ENCODE data around the gene WDR89.

Gene WDR89

GRCh38 chr14:63641473-63642228 lies at the start of gene WDR89:
TSS of gene WDR89 (minus strand) at chr14:63641871. CDS start at chr14:63599942, 41,929 bp downstream.
- Histone ChIP-seq H3K9ac (ENCODE audit: low read depth in 1 of 2, low read length in 2 of 2) (peak within 1 kb of the TSS; percentile 83 to 98), H3K27ac (ENCODE audit: low read depth in 2 of 2, low read length in 2 of 2) (peak within 1 kb of the TSS; percentile 96 to 98), H3K36me3 (ENCODE audit: control insufficient read depth in 2 of 2, insufficient read depth in 2 of 2, low read length in 2 of 2) (peaks cover 0 to 2% of the 10 kb centered on the region in 2 donors), H3K4me3 (ENCODE audit: low read length in 2 of 2) (peak within 1 kb of the TSS; percentile 88 to 99), H3K9me3 (ENCODE audit: control insufficient read depth in 2 of 2, low read length in 2 of 2) (no peaks in the 10 kb centered on the region), H3K27me3 (ENCODE audit: control insufficient read depth in 2 of 2, insufficient read depth in 2 of 2, low read length in 2 of 2) (no peaks in the 10 kb centered on the region), H3K4me1 (ENCODE audit: control insufficient read depth in 2 of 2, insufficient read depth in 2 of 2, low read length in 2 of 2) (peaks cover 2 to 5% of the 10 kb centered on the region in 2 donors)

GRCh38 chr14:63689132-63689531 lies 47.5 kb upstream of the WDR89 start:
- Histone ChIP-seq H3K4me1 (ENCODE audit: control insufficient read depth in 2 of 2, insufficient read depth in 2 of 2, low read length in 2 of 2) (no peaks in the 10 kb centered on the region), H3K9me3 (ENCODE audit: control insufficient read depth in 2 of 2, low read length in 2 of 2) (no peaks in the 10 kb centered on the region), H3K36me3 (ENCODE audit: control insufficient read depth in 2 of 2, insufficient read depth in 2 of 2, low read length in 2 of 2) (peaks cover 0 to 5% of the 10 kb centered on the region in 2 donors), H3K27ac (ENCODE audit: low read depth in 2 of 2, low read length in 2 of 2) (no peak overlapping the region), H3K27me3 (ENCODE audit: control insufficient read depth in 2 of 2, insufficient read depth in 2 of 2, low read length in 2 of 2) (no peaks in the 10 kb centered on the region), H3K4me3 (ENCODE audit: low read length in 2 of 2) (no peak overlapping the region), H3K9ac (ENCODE audit: low read depth in 1 of 2, low read length in 2 of 2) (no peak overlapping the region)

GRCh38 chr14:63686926-63687325 lies 45.3 kb upstream of the WDR89 start:
- H3K36me3 ChIP-seq (ENCODE audit: control insufficient read depth in 2 of 2, insufficient read depth in 2 of 2, low read length in 2 of 2): peaks cover 0 to 5% of the 10 kb centered on the region in 2 donors
- H3K4me3 ChIP-seq (ENCODE audit: low read length in 2 of 2): no peak overlapping the region
- H3K9me3 ChIP-seq (ENCODE audit: control insufficient read depth in 2 of 2, low read length in 2 of 2): no peaks in the 10 kb centered on the region
- H3K4me1 ChIP-seq (ENCODE audit: control insufficient read depth in 2 of 2, insufficient read depth in 2 of 2, low read length in 2 of 2): no peaks in the 10 kb centered on the region
- no peak overlapping the region for H3K27ac ChIP-seq (ENCODE audit: low read depth in 2 of 2, low read length in 2 of 2)
- no peaks in the 10 kb centered on the region for H3K27me3 ChIP-seq (ENCODE audit: control insufficient read depth in 2 of 2, insufficient read depth in 2 of 2, low read length in 2 of 2)
- no peak overlapping the region for H3K9ac ChIP-seq (ENCODE audit: low read depth in 1 of 2, low read length in 2 of 2)

- no peak overlapping the region for H3K27ac ChIP-seq (ENCODE audit: low read depth in 2 of 2, low read length in 2 of 2)
- peaks cover 0 to 5% of the 10 kb centered on the region in 2 donors for H3K36me3 ChIP-seq (ENCODE audit: control insufficient read depth in 2 of 2, insufficient read depth in 2 of 2, low read length in 2 of 2)
- H3K9me3 ChIP-seq (ENCODE audit: control insufficient read depth in 2 of 2, low read length in 2 of 2): no peaks in the 10 kb centered on the region
- no peak overlapping the region for H3K4me3 ChIP-seq (ENCODE audit: low read length in 2 of 2)
- no peaks in the 10 kb centered on the region for H3K27me3 ChIP-seq (ENCODE audit: control insufficient read depth in 2 of 2, insufficient read depth in 2 of 2, low read length in 2 of 2)
- no peaks in the 10 kb centered on the region for H3K4me1 ChIP-seq (ENCODE audit: control insufficient read depth in 2 of 2, insufficient read depth in 2 of 2, low read length in 2 of 2)
- no peak overlapping the region for H3K9ac ChIP-seq (ENCODE audit: low read depth in 1 of 2, low read length in 2 of 2)
Observed at GRCh38 chr14:63685401-63685800, 43.7 kb upstream of the WDR89 start.

GRCh38 chr14:63682727-63683593 lies 41.3 kb upstream of the WDR89 start:
- Histone ChIP-seq H3K27ac (ENCODE audit: low read depth in 2 of 2, low read length in 2 of 2) (no peak overlapping the region), H3K36me3 (ENCODE audit: control insufficient read depth in 2 of 2, insufficient read depth in 2 of 2, low read length in 2 of 2) (peaks cover 0 to 5% of the 10 kb centered on the region in 2 donors), H3K9ac (ENCODE audit: low read depth in 1 of 2, low read length in 2 of 2) (no peak overlapping the region), H3K4me1 (ENCODE audit: control insufficient read depth in 2 of 2, insufficient read depth in 2 of 2, low read length in 2 of 2) (peaks cover 0 to 3% of the 10 kb centered on the region in 2 donors), H3K9me3 (ENCODE audit: control insufficient read depth in 2 of 2, low read length in 2 of 2) (no peaks in the 10 kb centered on the region), H3K27me3 (ENCODE audit: control insufficient read depth in 2 of 2, insufficient read depth in 2 of 2, low read length in 2 of 2) (no peaks in the 10 kb centered on the region), H3K4me3 (ENCODE audit: low read length in 2 of 2) (no peak overlapping the region)

GRCh38 chr14:63678536-63678935 lies 36.9 kb upstream of the WDR89 start:
- H3K9ac ChIP-seq (ENCODE audit: low read depth in 1 of 2, low read length in 2 of 2): no peak overlapping the region
- H3K4me3 ChIP-seq (ENCODE audit: low read length in 2 of 2): no peak overlapping the region
- H3K36me3 ChIP-seq (ENCODE audit: control insufficient read depth in 2 of 2, insufficient read depth in 2 of 2, low read length in 2 of 2): no peaks in the 10 kb centered on the region
- H3K4me1 ChIP-seq (ENCODE audit: control insufficient read depth in 2 of 2, insufficient read depth in 2 of 2, low read length in 2 of 2): peaks cover 0 to 5% of the 10 kb centered on the region in 2 donors
- H3K27ac ChIP-seq (ENCODE audit: low read depth in 2 of 2, low read length in 2 of 2): peak overlapping the region; percentile 66
- no peaks in the 10 kb centered on the region for H3K9me3 ChIP-seq (ENCODE audit: control insufficient read depth in 2 of 2, low read length in 2 of 2)
- H3K27me3 ChIP-seq (ENCODE audit: control insufficient read depth in 2 of 2, insufficient read depth in 2 of 2, low read length in 2 of 2): no peaks in the 10 kb centered on the region

GRCh38 chr14:63677891-63678379 lies 36.3 kb upstream of the WDR89 start:
- Histone ChIP-seq H3K36me3 (ENCODE audit: control insufficient read depth in 2 of 2, insufficient read depth in 2 of 2, low read length in 2 of 2) (no peaks in the 10 kb centered on the region), H3K4me1 (ENCODE audit: control insufficient read depth in 2 of 2, insufficient read depth in 2 of 2, low read length in 2 of 2) (peaks cover 0 to 5% of the 10 kb centered on the region in 2 donors), H3K27ac (ENCODE audit: low read depth in 2 of 2, low read length in 2 of 2) (peak overlapping the region; percentile 66), H3K4me3 (ENCODE audit: low read length in 2 of 2) (no peak overlapping the region), H3K9me3 (ENCODE audit: control insufficient read depth in 2 of 2, low read length in 2 of 2) (no peaks in the 10 kb centered on the region), H3K27me3 (ENCODE audit: control insufficient read depth in 2 of 2, insufficient read depth in 2 of 2, low read length in 2 of 2) (no peaks in the 10 kb centered on the region), H3K9ac (ENCODE audit: low read depth in 1 of 2, low read length in 2 of 2) (no peak overlapping the region)

GRCh38 chr14:63676615-63677014 lies 34.9 kb upstream of the WDR89 start:
- H3K4me1 ChIP-seq (ENCODE audit: control insufficient read depth in 2 of 2, insufficient read depth in 2 of 2, low read length in 2 of 2): peaks cover 0 to 5% of the 10 kb centered on the region in 2 donors
- no peaks in the 10 kb centered on the region for H3K9me3 ChIP-seq (ENCODE audit: control insufficient read depth in 2 of 2, low read length in 2 of 2)
- no peak overlapping the region for H3K9ac ChIP-seq (ENCODE audit: low read depth in 1 of 2, low read length in 2 of 2)
- no peak overlapping the region for H3K27ac ChIP-seq (ENCODE audit: low read depth in 2 of 2, low read length in 2 of 2)
- H3K36me3 ChIP-seq (ENCODE audit: control insufficient read depth in 2 of 2, insufficient read depth in 2 of 2, low read length in 2 of 2): no peaks in the 10 kb centered on the region
- H3K27me3 ChIP-seq (ENCODE audit: control insufficient read depth in 2 of 2, insufficient read depth in 2 of 2, low read length in 2 of 2): no peaks in the 10 kb centered on the region
- H3K4me3 ChIP-seq (ENCODE audit: low read length in 2 of 2): no peak overlapping the region

GRCh38 chr14:63673886-63674497 lies 32.3 kb upstream of the WDR89 start:
- Histone ChIP-seq H3K27ac (ENCODE audit: low read depth in 2 of 2, low read length in 2 of 2) (no peak overlapping the region), H3K4me3 (ENCODE audit: low read length in 2 of 2) (no peak overlapping the region), H3K9me3 (ENCODE audit: control insufficient read depth in 2 of 2, low read length in 2 of 2) (no peaks in the 10 kb centered on the region), H3K27me3 (ENCODE audit: control insufficient read depth in 2 of 2, insufficient read depth in 2 of 2, low read length in 2 of 2) (no peaks in the 10 kb centered on the region), H3K36me3 (ENCODE audit: control insufficient read depth in 2 of 2, insufficient read depth in 2 of 2, low read length in 2 of 2) (no peaks in the 10 kb centered on the region), H3K4me1 (ENCODE audit: control insufficient read depth in 2 of 2, insufficient read depth in 2 of 2, low read length in 2 of 2) (peaks cover 0 to 5% of the 10 kb centered on the region in 2 donors), H3K9ac (ENCODE audit: low read depth in 1 of 2, low read length in 2 of 2) (no peak overlapping the region)
